HUES64 (cell line): Measurements from ENCODE around the gene TLX1.

ENCODE experiments used
- H3K27ac ChIP-seq: 2 replicates; pipeline ENCODE4 v1.7.0; 2013; ENCODE audit warnings: low read depth, low read length, inconsistent platforms
- H3K27me3 ChIP-seq: 2 replicates; pipeline ENCODE4 v1.6.1; 2013; ENCODE audit warnings: mild to moderate bottlenecking, low read length; ENCODE audit not compliant: insufficient read depth
- H3K36me3 ChIP-seq: 2 replicates; pipeline ENCODE4 v1.6.1; 2013; ENCODE audit warnings: mild to moderate bottlenecking, low read length; ENCODE audit not compliant: insufficient read depth
- H3K4me1 ChIP-seq: 2 replicates; pipeline ENCODE4 v1.6.1; 2013; ENCODE audit warnings: mild to moderate bottlenecking, low read length, moderate library complexity; ENCODE audit not compliant: insufficient read depth
- H3K4me3 ChIP-seq: 2 replicates; pipeline ENCODE4 v1.5.1; 2013; ENCODE audit warnings: mild to moderate bottlenecking, low read length, moderate library complexity
- H3K9ac ChIP-seq: 2 replicates; pipeline ENCODE4 v1.6.1; 2013; ENCODE audit warnings: mild to moderate bottlenecking, low read depth, low read length
- H3K9me3 ChIP-seq: 2 replicates; pipeline ENCODE4 v1.6.1; 2013; ENCODE audit warnings: low read depth, low read length; ENCODE audit not compliant: insufficient read depth
- WGBS: fragments of 150-250, 120-280 bp; methylation state at CpG from one replicate; pipeline ENCODE4 v1.1.7; 2013; ENCODE audit warnings: missing lambda C conversion rate; 5-methylcytosine and 5-hydroxymethylcytosine counted together

The TLX1 gene

GRCh38 chr10:101136708-101137121 lies 5.6 kb downstream of the TLX1 start:
- WGBS = 15% methylated on average over 26 of the region's 26 CpGs
- Histone ChIP-seq H3K36me3 (no peaks in the 10 kb centered on the region), H3K27me3 (peaks cover 100% of the 10 kb centered on the region), H3K9me3 (no peaks in the 10 kb centered on the region), H3K9ac (no peak overlapping the region), H3K4me1 (0 out of 2 replicates have a peak, but pooled peaks cover 6% of the 10 kb centered on the region), H3K27ac (no peak overlapping the region), H3K4me3 (no peak overlapping the region)

DNA sequence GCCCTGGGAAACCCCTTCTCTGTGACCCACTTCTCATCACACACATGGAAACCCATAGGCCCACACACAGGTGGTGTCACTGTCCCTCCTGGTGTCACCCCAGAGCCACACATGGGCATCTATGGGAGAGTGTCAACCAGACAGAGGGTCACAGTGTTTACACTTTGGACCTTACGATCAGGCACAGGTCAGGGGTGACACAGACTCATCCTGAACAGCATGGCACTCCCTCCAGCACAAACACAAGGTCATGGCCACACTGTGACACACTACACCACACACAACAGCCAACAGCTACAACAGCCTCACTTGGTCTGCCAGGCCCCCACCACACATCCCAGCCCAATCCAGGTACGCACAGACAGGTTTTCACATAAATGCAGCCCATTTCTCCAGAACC lies 6.2 kb downstream of the TLX1 start:
- WGBS = 59% methylated on average over 1 of the region's 2 CpGs
- Histone ChIP-seq H3K4me3 (no peak overlapping the region), H3K27ac (no peak overlapping the region), H3K4me1 (0 out of 2 replicates have a peak, but pooled peaks cover 6% of the 10 kb centered on the region), H3K9me3 (no peaks in the 10 kb centered on the region), H3K36me3 (no peaks in the 10 kb centered on the region), H3K9ac (no peak overlapping the region), H3K27me3 (peaks cover 100% of the 10 kb centered on the region)

DNA sequence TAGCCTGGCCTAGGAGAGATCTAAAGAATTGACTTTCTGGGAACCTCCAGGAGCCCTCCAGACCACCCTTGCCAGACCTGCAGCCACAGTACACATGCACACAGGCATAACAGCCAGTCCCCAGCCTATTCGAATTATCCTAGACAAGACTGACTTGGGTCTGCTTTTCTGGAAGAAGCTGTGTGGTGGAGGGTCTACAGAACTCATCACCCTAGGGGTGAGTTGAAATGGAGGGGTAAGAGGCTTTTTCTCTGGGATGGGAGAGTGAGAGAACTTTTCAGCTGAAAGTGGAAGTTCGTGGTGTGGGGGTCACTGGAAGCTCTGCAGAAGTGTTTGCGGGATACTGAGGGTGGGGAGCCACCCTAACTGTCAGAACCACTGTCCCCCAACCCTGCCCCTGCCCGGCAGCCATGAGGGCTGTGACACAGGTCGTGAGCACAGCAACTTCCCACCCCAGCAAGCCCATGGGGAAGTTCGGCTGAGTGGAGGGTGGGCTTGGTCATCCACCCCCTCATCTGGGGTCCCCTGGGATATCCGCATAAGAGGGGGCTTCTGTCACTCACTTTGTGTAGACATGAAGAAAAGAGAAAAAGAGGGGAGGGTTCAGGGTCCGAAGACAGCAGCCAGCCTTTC lies 7.8 kb downstream of the TLX1 start:
- H3K27ac ChIP-seq = no peak overlapping the region
- H3K9me3 ChIP-seq = no peaks in the 10 kb centered on the region
- 34% methylated on average over 7 of the region's 8 CpGs for WGBS
- no peak overlapping the region for H3K4me3 ChIP-seq
- no peaks in the 10 kb centered on the region for H3K36me3 ChIP-seq
- H3K27me3 ChIP-seq = peaks cover 100% of the 10 kb centered on the region
- 0 out of 2 replicates have a peak, but pooled peaks cover 6% of the 10 kb centered on the region for H3K4me1 ChIP-seq
- no peak overlapping the region for H3K9ac ChIP-seq

GRCh38 chr10:101139421-101139911 lies 8.4 kb downstream of the TLX1 start:
- no peak overlapping the region for H3K9ac ChIP-seq
- H3K9me3 ChIP-seq = no peaks in the 10 kb centered on the region
- peaks cover 100% of the 10 kb centered on the region for H3K27me3 ChIP-seq
- 0 out of 2 replicates have a peak, but pooled peaks cover 6% of the 10 kb centered on the region for H3K4me1 ChIP-seq
- WGBS = 2% methylated on average over 30 of the region's 30 CpGs
- H3K27ac ChIP-seq = no peak overlapping the region
- no peaks in the 10 kb centered on the region for H3K36me3 ChIP-seq
- no peak overlapping the region for H3K4me3 ChIP-seq

DNA sequence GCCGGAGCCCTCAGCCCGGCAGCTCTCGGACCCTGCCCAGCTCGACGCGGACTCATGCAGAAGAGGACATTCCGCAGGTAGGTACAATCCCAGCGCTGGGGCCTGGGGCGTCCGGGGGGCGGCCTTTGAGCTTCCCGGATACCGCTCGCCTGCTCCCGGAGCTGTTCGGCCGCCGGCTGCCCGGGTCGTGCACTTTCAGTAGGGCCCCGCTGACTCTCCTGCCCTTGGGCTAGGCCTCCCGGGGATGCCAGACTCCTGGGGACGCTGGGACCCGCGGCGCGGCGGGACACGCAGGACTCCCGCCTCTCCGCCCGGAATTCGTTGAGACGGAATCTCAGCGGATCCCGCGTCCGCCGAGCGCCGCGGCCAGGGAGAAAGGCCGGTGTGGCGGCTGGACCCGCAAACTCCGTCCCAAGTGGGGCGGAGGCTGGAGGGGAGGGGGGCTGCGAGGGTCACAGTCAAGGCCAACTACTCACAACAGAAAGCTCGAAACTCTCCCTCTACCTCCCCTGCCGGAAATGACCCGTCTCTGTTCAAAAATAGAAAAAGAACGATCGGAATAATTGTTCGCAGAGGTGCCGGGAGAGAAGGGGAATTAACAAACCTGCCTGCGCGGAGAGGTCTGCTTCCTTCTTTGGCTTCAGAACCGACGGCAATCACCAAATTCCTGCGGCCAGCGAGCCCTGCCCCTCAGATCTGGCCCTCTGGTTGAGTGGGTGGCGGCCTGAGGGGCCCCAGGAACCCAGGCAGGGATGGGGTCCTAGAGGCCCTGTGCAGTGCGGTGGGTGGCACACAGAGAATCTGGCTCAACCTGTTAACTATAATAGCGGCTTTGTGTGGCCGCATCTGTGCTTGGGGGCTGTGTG lies 9.2 kb downstream of the TLX1 start:
- Histone ChIP-seq H3K27ac (no peak overlapping the region), H3K9ac (no peak overlapping the region), H3K4me1 (0 out of 2 replicates have a peak, but pooled peaks cover 6% of the 10 kb centered on the region), H3K9me3 (no peaks in the 10 kb centered on the region), H3K27me3 (peaks cover 100% of the 10 kb centered on the region), H3K36me3 (no peaks in the 10 kb centered on the region), H3K4me3 (no peak overlapping the region)
- 4% methylated on average over 63 of the region's 65 CpGs for whole genome bisulfite sequencing

DNA sequence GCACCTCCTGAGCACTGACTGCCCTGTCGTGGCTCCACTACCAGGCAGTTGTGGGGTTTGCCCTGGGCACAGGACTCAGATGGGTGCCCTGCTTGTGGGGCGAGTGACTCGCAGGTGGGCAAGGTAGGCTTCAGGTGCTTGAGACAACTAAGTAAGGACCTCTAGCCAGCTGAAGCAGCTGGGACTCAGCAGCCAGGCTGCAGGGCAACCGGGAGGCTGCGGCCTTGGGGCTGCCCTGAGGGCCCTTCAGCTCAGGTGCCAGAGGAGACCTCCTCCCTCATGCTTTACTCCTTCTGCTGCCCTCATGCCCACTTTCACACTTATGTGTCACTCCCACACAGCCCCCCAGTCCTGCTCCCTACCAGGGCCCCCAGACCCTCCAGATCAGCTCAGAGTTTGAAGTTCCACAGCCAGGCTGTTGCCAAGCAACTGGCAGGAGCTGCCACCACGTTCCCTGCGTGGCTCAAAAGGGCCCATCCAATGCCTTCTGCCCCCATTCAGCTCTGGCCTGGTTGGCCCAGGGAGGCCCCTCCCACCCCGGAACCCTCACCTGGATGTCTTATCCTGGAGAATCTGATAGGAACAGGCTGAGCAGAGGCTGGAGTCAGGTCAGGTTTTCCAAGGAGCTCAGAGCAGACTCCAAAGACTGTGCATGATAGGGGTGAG lies 10.0 kb downstream of the TLX1 start:
- H3K9ac ChIP-seq = no peak overlapping the region
- no peaks in the 10 kb centered on the region for H3K9me3 ChIP-seq
- WGBS = 45% methylated on average over 8 of the region's 8 CpGs
- H3K4me1 ChIP-seq = 0 out of 2 replicates have a peak, but pooled peaks cover 6% of the 10 kb centered on the region
- H3K27me3 ChIP-seq = peaks cover 100% of the 10 kb centered on the region
- H3K27ac ChIP-seq = no peak overlapping the region
- H3K4me3 ChIP-seq = no peak overlapping the region
- no peaks in the 10 kb centered on the region for H3K36me3 ChIP-seq

- Histone ChIP-seq H3K4me3 (no peak overlapping the region), H3K9ac (no peak overlapping the region), H3K27me3 (peaks cover 100% of the 10 kb centered on the region), H3K9me3 (no peaks in the 10 kb centered on the region), H3K27ac (no peak overlapping the region), H3K4me1 (0 out of 2 replicates have a peak, but pooled peaks cover 8% of the 10 kb centered on the region), H3K36me3 (no peaks in the 10 kb centered on the region)
- 26% methylated on average over 21 of the region's 21 CpGs for WGBS
Observed at GRCh38 chr10:101141616-101142532, 10.8 kb downstream of the TLX1 start.

GRCh38 chr10:101142533-101143344 lies 11.6 kb downstream of the TLX1 start:
- Histone ChIP-seq H3K4me1 (0 out of 2 replicates have a peak, but pooled peaks cover 8% of the 10 kb centered on the region), H3K27me3 (peaks cover 100% of the 10 kb centered on the region), H3K9me3 (no peaks in the 10 kb centered on the region), H3K9ac (no peak overlapping the region), H3K4me3 (no peak overlapping the region), H3K27ac (no peak overlapping the region), H3K36me3 (no peaks in the 10 kb centered on the region)
- WGBS = 36% methylated on average over 27 of the region's 28 CpGs

GRCh38 chr10:101143345-101143630 lies 12.2 kb downstream of the TLX1 start:
- WGBS = no CpG with 5 or more reads among the region's 1 CpG
- Histone ChIP-seq H3K36me3 (no peaks in the 10 kb centered on the region), H3K4me3 (no peak overlapping the region), H3K9me3 (no peaks in the 10 kb centered on the region), H3K27me3 (peaks cover 100% of the 10 kb centered on the region), H3K4me1 (0 out of 2 replicates have a peak, but pooled peaks cover 8% of the 10 kb centered on the region), H3K9ac (no peak overlapping the region), H3K27ac (no peak overlapping the region)

DNA sequence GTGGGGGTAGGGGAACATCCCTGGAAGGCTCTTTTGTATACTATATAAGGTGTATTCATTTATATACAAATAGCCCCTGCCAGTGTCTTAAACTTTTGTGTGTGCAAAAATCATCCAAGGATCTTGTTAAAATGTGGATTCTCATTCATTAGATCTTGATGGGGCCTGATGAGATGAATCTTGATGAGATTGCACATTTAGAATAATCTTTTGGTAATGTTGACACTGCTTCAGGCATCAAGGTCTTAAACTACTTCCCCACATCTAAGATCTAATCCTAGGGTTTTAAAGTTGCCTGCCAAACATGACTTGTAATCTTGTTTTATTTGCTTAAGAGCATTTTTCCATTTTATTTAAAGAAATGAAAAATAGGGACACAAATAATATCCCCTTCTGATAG lies 13.0 kb downstream of the TLX1 start:
- 0 out of 2 replicates have a peak, but pooled peaks cover 8% of the 10 kb centered on the region for H3K4me1 ChIP-seq
- no peaks in the 10 kb centered on the region; the same call in 1 of the 2 replicates for H3K9me3 ChIP-seq
- no peaks in the 10 kb centered on the region for H3K36me3 ChIP-seq
- H3K9ac ChIP-seq = no peak overlapping the region
- no peak overlapping the region for H3K27ac ChIP-seq
- peaks cover 100% of the 10 kb centered on the region for H3K27me3 ChIP-seq
- H3K4me3 ChIP-seq = no peak overlapping the region
